HUES6 (cell line): Measurements from ENCODE around the gene KLHL15.
A peak's percentile ranks its signal among the peaks of the same experiment; 100 is the strongest.
"Not testable (repeated sequence)": the region's sequence is repeated elsewhere in the genome, so short reads cannot be mapped to it uniquely, and the experiment has no call there.

ENCODE experiments used
- H3K27ac ChIP-seq: 2 replicates; pipeline ENCODE4 v1.7.0; 2013; ENCODE audit warnings: low read depth, mild to moderate bottlenecking, low read length, inconsistent platforms
- H3K27me3 ChIP-seq: 2 replicates; pipeline ENCODE4 v1.6.1; 2013; ENCODE audit warnings: low read length; ENCODE audit not compliant: control insufficient read depth, insufficient read depth
- H3K36me3 ChIP-seq: 2 replicates; pipeline ENCODE4 v1.6.1; 2013; ENCODE audit warnings: low read length; ENCODE audit not compliant: control insufficient read depth, insufficient read depth
- H3K4me1 ChIP-seq: 2 replicates; pipeline ENCODE4 v1.6.1; 2013; ENCODE audit warnings: low read length; ENCODE audit not compliant: control insufficient read depth, insufficient read depth
- H3K4me3 ChIP-seq: 2 replicates; pipeline ENCODE4 v1.5.1; 2013; ENCODE audit warnings: low read depth, low read length
- H3K9ac ChIP-seq: one replicate; pipeline ENCODE4 v1.6.1; 2013; ENCODE audit warnings: mild to moderate bottlenecking, low read length
- H3K9me3 ChIP-seq: 2 replicates; pipeline ENCODE4 v1.6.1; 2013; ENCODE audit warnings: low read depth, low read length; ENCODE audit not compliant: control insufficient read depth, insufficient read depth

The KLHL15 gene

DNA sequence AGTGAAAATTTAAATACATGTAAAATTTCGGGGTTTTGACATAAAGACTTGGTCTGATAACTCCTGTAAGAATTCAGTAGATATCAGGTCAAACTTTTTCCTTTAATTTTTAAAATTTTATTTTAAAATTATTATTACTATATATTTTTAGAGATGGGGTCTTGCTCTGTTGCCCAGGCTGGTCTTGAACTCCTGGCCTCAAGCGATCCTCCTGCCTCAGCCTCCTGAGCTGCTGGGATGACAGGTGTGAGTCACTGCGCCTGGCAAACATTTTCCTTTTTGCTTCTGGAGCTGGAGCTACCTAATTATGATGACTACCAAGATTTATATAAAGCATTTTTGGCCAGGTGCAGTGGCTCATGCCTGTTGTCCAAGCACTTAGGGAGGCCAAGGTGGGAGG lies 37.3 kb downstream of the KLHL15 start:
- peaks cover 56% of the 10 kb centered on the region for H3K36me3 ChIP-seq
- H3K4me1 ChIP-seq = no peaks in the 10 kb centered on the region
- no peak overlapping the region for H3K9ac ChIP-seq
- no peak overlapping the region for H3K4me3 ChIP-seq
- no peak overlapping the region for H3K27ac ChIP-seq
- H3K9me3 ChIP-seq = no peaks in the 10 kb centered on the region
- H3K27me3 ChIP-seq = no peaks in the 10 kb centered on the region; the same call in 1 of the 2 replicates

- Histone ChIP-seq H3K4me1 (peaks cover 25% of the 10 kb centered on the region), H3K27me3 (no peaks in the 10 kb centered on the region; the same call in 1 of the 2 replicates), H3K4me3 (no peak overlapping the region), H3K27ac (no peak overlapping the region), H3K36me3 (peaks cover 25% of the 10 kb centered on the region), H3K9ac (no peak overlapping the region), H3K9me3 (no peaks in the 10 kb centered on the region)
Measured at GRCh38 chrX:23982891-23983290, 44.1 kb downstream of the KLHL15 start.

- H3K9me3 ChIP-seq = no peaks in the 10 kb centered on the region
- H3K4me3 ChIP-seq = no peak overlapping the region
- 0 out of 2 replicates have a peak overlapping the region, but pooled peaks have one; percentile 31 for H3K27ac ChIP-seq
- no peak overlapping the region for H3K9ac ChIP-seq
- peaks cover 25% of the 10 kb centered on the region for H3K4me1 ChIP-seq
- peaks cover 14% of the 10 kb centered on the region; the same call in 1 of the 2 replicates for H3K36me3 ChIP-seq
- no peaks in the 10 kb centered on the region; the same call in 1 of the 2 replicates for H3K27me3 ChIP-seq
Measured at GRCh38 chrX:23981711-23982110, 45.3 kb downstream of the KLHL15 start.

GRCh38 chrX:23981222-23981621 lies 45.8 kb downstream of the KLHL15 start:
- Histone ChIP-seq H3K27ac (0 out of 2 replicates have a peak overlapping the region, but pooled peaks have one; percentile 31), H3K36me3 (peaks cover 9% of the 10 kb centered on the region; the same call in 1 of the 2 replicates), H3K9ac (no peak overlapping the region), H3K27me3 (no peaks in the 10 kb centered on the region; the same call in 1 of the 2 replicates), H3K4me1 (peaks cover 25% of the 10 kb centered on the region), H3K4me3 (no peak overlapping the region), H3K9me3 (no peaks in the 10 kb centered on the region)

- Histone ChIP-seq H3K9me3 (no peaks in the 10 kb centered on the region), H3K4me3 (no peak overlapping the region), H3K4me1 (peaks cover 25% of the 10 kb centered on the region), H3K9ac (no peak overlapping the region), H3K36me3 (0 out of 2 replicates have a peak, but pooled peaks cover 2% of the 10 kb centered on the region), H3K27me3 (no peaks in the 10 kb centered on the region; the same call in 1 of the 2 replicates), H3K27ac (no peak overlapping the region)
Measured at GRCh38 chrX:23980011-23980441, 47.0 kb downstream of the KLHL15 start.

GRCh38 chrX:23978491-23978890 lies 48.5 kb downstream of the KLHL15 start:
- peaks cover 25% of the 10 kb centered on the region for H3K4me1 ChIP-seq
- H3K9ac ChIP-seq = no peak overlapping the region
- H3K27me3 ChIP-seq = no peaks in the 10 kb centered on the region; the same call in 1 of the 2 replicates
- no peak overlapping the region for H3K27ac ChIP-seq
- no peaks in the 10 kb centered on the region for H3K9me3 ChIP-seq
- no peaks in the 10 kb centered on the region for H3K36me3 ChIP-seq
- H3K4me3 ChIP-seq = no peak overlapping the region

DNA sequence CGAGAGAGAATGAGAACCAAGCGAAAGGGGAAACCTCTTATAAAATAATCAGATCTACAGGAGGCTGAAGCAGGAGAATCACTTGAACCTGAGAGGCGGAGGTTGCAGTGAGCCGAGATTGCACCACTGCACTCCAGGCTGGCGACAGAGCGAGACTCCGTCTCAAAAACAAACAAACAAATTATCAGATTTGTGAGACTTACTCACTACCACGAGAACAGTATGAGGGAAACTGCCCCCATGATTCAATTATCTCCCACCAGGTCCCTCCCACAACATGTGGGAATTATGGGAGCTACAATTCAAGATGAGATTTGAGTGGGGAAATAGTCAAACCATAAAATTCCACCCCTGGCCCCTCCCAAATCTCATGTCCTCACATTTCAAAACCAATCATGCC lies 61.4 kb downstream of the KLHL15 start:
- not testable (repeated sequence) for H3K4me3 ChIP-seq, H3K9me3 ChIP-seq, H3K36me3 ChIP-seq, H3K27ac ChIP-seq, H3K4me1 ChIP-seq, H3K9ac ChIP-seq, H3K27me3 ChIP-seq

DNA sequence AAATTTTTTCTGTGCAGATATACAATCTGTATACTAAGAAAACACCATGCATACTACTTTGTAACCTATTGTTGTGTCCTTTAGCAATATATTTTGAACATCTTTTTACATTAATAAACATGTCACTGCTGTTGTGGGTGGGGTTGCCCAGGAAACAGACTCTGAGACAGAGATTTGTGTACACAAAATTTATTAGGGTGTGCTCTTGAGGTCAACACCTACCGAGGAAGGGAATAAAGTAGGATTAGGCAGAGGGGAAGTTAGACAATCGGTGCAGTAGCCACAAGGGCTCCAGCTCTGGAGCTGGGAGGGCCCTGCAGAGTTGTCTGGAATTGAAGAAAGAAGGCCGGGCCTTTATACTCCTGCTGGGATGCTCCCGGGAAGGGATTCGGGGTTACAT lies 62.8 kb downstream of the KLHL15 start:
- peaks cover 10% of the 10 kb centered on the region for H3K4me1 ChIP-seq

DNA sequence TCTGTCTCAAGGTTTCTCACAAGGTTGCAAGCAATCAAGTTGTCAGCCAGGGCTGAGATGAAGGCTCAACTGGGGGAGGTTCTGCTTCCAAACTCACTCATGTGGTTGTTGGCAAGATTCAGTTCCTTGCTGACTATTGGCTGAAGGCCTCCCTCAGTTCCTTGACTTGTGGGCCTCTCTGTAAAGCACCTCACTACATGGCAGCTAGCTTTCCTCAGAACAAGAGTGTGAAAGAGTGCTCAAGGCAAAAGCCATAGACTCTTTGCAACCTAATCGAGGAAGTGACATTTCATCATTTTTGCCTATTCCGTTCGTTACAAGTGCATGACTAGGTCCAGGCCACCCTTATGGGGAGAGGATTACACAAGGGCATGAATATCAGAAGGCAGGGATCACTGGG lies 67.2 kb downstream of the KLHL15 start:
- Histone ChIP-seq H3K9ac (no peak overlapping the region), H3K27ac (no peak overlapping the region), H3K9me3 (no peaks in the 10 kb centered on the region; the same call in 1 of the 2 replicates), H3K36me3 (no peaks in the 10 kb centered on the region), H3K4me1 (peaks cover 10% of the 10 kb centered on the region), H3K27me3 (no peaks in the 10 kb centered on the region; the same call in 1 of the 2 replicates), H3K4me3 (no peak overlapping the region)

More for the DNA sequence above, 62.8 kb downstream of the KLHL15 start:
- H3K4me3 ChIP-seq = no peak overlapping the region
- H3K27ac ChIP-seq = no peak overlapping the region
- H3K9me3 ChIP-seq = peaks cover 4% of the 10 kb centered on the region; the same call in 1 of the 2 replicates
- H3K27me3 ChIP-seq = no peaks in the 10 kb centered on the region; the same call in 1 of the 2 replicates
- no peak overlapping the region for H3K9ac ChIP-seq
- no peaks in the 10 kb centered on the region for H3K36me3 ChIP-seq

- H3K4me1 ChIP-seq = peaks cover 30% of the 10 kb centered on the region
- peak overlapping the region; percentile 15; the same call in 1 of the 2 replicates for H3K27ac ChIP-seq
- H3K36me3 ChIP-seq = no peaks in the 10 kb centered on the region
- H3K27me3 ChIP-seq = no peaks in the 10 kb centered on the region; the same call in 1 of the 2 replicates
- H3K9me3 ChIP-seq = no peaks in the 10 kb centered on the region
- peak overlapping the region; percentile 19 for H3K9ac ChIP-seq
- no peak overlapping the region for H3K4me3 ChIP-seq
Measured at GRCh38 chrX:23954396-23954795, 72.6 kb downstream of the KLHL15 start.

DNA sequence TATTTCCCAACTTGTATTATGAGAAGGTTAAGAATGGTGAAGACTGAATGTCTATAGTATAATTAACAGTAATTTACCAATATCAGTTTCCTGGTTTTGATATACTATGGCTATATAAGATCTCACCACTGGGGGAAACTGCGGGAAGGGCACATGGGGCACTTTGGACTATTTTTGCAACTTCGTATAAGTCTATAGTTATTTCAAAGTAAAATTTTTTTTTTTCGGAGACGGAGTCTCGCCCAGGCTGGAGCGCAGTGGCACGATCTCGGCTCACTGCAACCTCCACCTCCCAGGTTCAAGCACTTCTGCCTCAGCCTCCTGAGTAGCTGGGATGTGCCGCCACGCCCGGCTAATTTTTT lies 73.1 kb downstream of the KLHL15 start:
- H3K4me3 ChIP-seq = no peak overlapping the region
- H3K9me3 ChIP-seq = no peaks in the 10 kb centered on the region

More for the DNA sequence above, 73.1 kb downstream of the KLHL15 start:
- H3K4me1 ChIP-seq = peaks cover 27% of the 10 kb centered on the region
- H3K9ac ChIP-seq = no peak overlapping the region
- H3K27me3 ChIP-seq = no peaks in the 10 kb centered on the region; the same call in 1 of the 2 replicates
- peak overlapping the region; percentile 64; the same call in 1 of the 2 replicates for H3K27ac ChIP-seq
- no peaks in the 10 kb centered on the region for H3K36me3 ChIP-seq
